H9 (cell line): ENCODE results near the gene SCN11A. TPM values are rescaled to one million over a fixed set of nuclear protein-coding genes. Genes with fewer than 3 reads are reported as not detected.

ENCODE experiments used
- DNase-seq: peaks from one replicate; pipeline ENCODE4 v3.0.0-alpha.2; 2017
- H2AFZ ChIP-seq: one replicate; pipeline ENCODE4 v1.6.1; 2013; ENCODE audit warnings: mild to moderate bottlenecking, low read length, control low read depth, moderate library complexity
- H2AK5ac ChIP-seq: 2 replicates; pipeline ENCODE4 v1.6.1; 2013; ENCODE audit warnings: low read length, control low read depth, mixed read lengths; ENCODE audit not compliant: insufficient read length
- H2BK120ac ChIP-seq: one replicate; pipeline ENCODE4 v1.6.1; 2013; ENCODE audit warnings: low read depth, mild to moderate bottlenecking, low read length, control low read depth, inconsistent platforms; ENCODE audit not compliant: poor library complexity, severe bottlenecking
- H2BK12ac ChIP-seq: 2 replicates; pipeline ENCODE4 v1.6.1; 2013; ENCODE audit warnings: low read length, control low read depth, mixed read lengths, low read depth; ENCODE audit not compliant: insufficient read length
- H2BK15ac ChIP-seq: 2 replicates; pipeline ENCODE4 v1.6.1; 2013; ENCODE audit warnings: low read depth, low read length, control low read depth
- H2BK20ac ChIP-seq: one replicate; pipeline ENCODE4 v1.6.1; 2013; ENCODE audit warnings: low read depth, mild to moderate bottlenecking, low read length, control low read depth, inconsistent platforms; ENCODE audit not compliant: poor library complexity, severe bottlenecking
- H2BK5ac ChIP-seq: 2 replicates; pipeline ENCODE4 v1.6.1; 2013; ENCODE audit warnings: low read length, control low read depth, mixed read lengths; ENCODE audit not compliant: insufficient read length
- H3K14ac ChIP-seq: 2 replicates; pipeline ENCODE4 v1.6.1; 2013; ENCODE audit warnings: low read length, control low read depth; ENCODE audit not compliant: insufficient read depth
- H3K18ac ChIP-seq: 2 replicates; pipeline ENCODE4 v1.6.1; 2013; ENCODE audit warnings: low read depth, mild to moderate bottlenecking, mixed read lengths, low read length, control low read depth; ENCODE audit not compliant: insufficient read length
- H3K23ac ChIP-seq: 2 replicates; pipeline ENCODE4 v1.6.1; 2013; ENCODE audit warnings: low read length, control low read depth, mixed read lengths, low read depth; ENCODE audit not compliant: insufficient read length
- H3K23me2 ChIP-seq: 2 replicates; pipeline ENCODE4 v1.6.1; 2013; ENCODE audit warnings: low read depth, mild to moderate bottlenecking, mixed read lengths, low read length, control low read depth; ENCODE audit not compliant: insufficient read length, poor library complexity, severe bottlenecking
- H3K27ac ChIP-seq: 2 replicates; pipeline ENCODE4 v1.5.1; 2013; ENCODE audit warnings: low read length, control low read depth, mixed read lengths, low read depth; ENCODE audit not compliant: insufficient read length
- H3K27me3 ChIP-seq: 2 replicates; pipeline ENCODE4 v1.6.1; 2013; ENCODE audit warnings: low read length, control low read depth, inconsistent platforms; ENCODE audit not compliant: insufficient read depth
- H3K4ac ChIP-seq: 2 replicates; pipeline ENCODE4 v1.6.1; 2013; ENCODE audit warnings: low read depth, mild to moderate bottlenecking, control low read depth, inconsistent platforms, low read length, moderate library complexity
- H3K4me1 ChIP-seq: 2 replicates; pipeline ENCODE4 v1.6.1; 2013; ENCODE audit warnings: low read length, control low read depth, inconsistent platforms; ENCODE audit not compliant: insufficient read depth
- H3K4me2 ChIP-seq: 2 replicates; pipeline ENCODE4 v1.6.1; 2013; ENCODE audit warnings: low read length, control low read depth, mixed read lengths; ENCODE audit not compliant: insufficient read length, insufficient read depth
- H3K56ac ChIP-seq: 2 replicates; pipeline ENCODE4 v1.6.1; 2013; ENCODE audit warnings: low read depth, mild to moderate bottlenecking, mixed read lengths, low read length, control low read depth; ENCODE audit not compliant: insufficient read length
- H3K79me1 ChIP-seq: 2 replicates; pipeline ENCODE4 v1.6.1; 2013; ENCODE audit warnings: low read depth, mild to moderate bottlenecking, moderate library complexity, low read length, control low read depth, inconsistent platforms; ENCODE audit not compliant: insufficient read depth, poor library complexity, severe bottlenecking
- H3K79me2 ChIP-seq: 2 replicates; pipeline ENCODE4 v1.6.1; 2013; ENCODE audit warnings: low read length, control low read depth, inconsistent platforms; ENCODE audit not compliant: insufficient read depth
- H3K9ac ChIP-seq: 2 replicates; pipeline ENCODE4 v1.6.1; 2013; ENCODE audit warnings: low read length, control low read depth, mixed read lengths; ENCODE audit not compliant: insufficient read length; ENCODE audit errors: extremely low read depth
- H3K9me3 ChIP-seq: one replicate; pipeline ENCODE4 v1.6.1; 2013; ENCODE audit warnings: low read depth, low read length, inconsistent platforms; ENCODE audit not compliant: control insufficient read depth
- H3T11ph ChIP-seq: one replicate; pipeline ENCODE4 v1.6.1; 2013; ENCODE audit warnings: mild to moderate bottlenecking, low read length, control low read depth, inconsistent platforms
- H4K20me1 ChIP-seq: one replicate; pipeline ENCODE4 v1.6.1; 2013; ENCODE audit not compliant: control insufficient read depth, insufficient read length, insufficient read depth
- H4K5ac ChIP-seq: 2 replicates; pipeline ENCODE4 v1.6.1; 2013; ENCODE audit warnings: low read depth, mild to moderate bottlenecking, mixed read lengths, low read length, control low read depth; ENCODE audit not compliant: insufficient read length
- H4K8ac ChIP-seq: replicated peaks from 2 replicates; pipeline ENCODE4 v1.6.1; 2013; ENCODE audit warnings: low read length, control low read depth, mixed read lengths, low read depth; ENCODE audit not compliant: insufficient read length
- H4K91ac ChIP-seq: 2 replicates; pipeline ENCODE4 v1.6.1; 2013; ENCODE audit warnings: low read depth, mild to moderate bottlenecking, moderate library complexity, mixed read lengths, low read length, control low read depth; ENCODE audit not compliant: insufficient read length
- H3K27ac Mint-ChIP-seq, 3 experiments: 2 replicates in 2 of 3; 3 replicates in 1 of 3; pipeline ENCODE4 v1.8.0; 2020 to 2021; ENCODE audit warnings: mixed read lengths in 3 of 3, mild to moderate bottlenecking in 1 of 3, moderate library complexity in 1 of 3
- H3K27me3 Mint-ChIP-seq: 2 replicates; pipeline ENCODE4 v1.8.0; 2021; ENCODE audit warnings: low read depth, mild to moderate bottlenecking, moderate library complexity, mixed read lengths
- H3K36me3 Mint-ChIP-seq, 3 experiments: 2 replicates in 2 of 3; 3 replicates in 1 of 3; pipeline ENCODE4 v1.8.0; 2020 to 2021; ENCODE audit warnings: low read depth in 3 of 3, mixed read lengths in 3 of 3; ENCODE audit not compliant: insufficient read depth in 1 of 3
- H3K4me1 Mint-ChIP-seq, 2 experiments: 2 replicates each; pipeline ENCODE4 v1.8.0; 2020; ENCODE audit warnings: mixed read lengths in 2 of 2
- H3K4me3 Mint-ChIP-seq, 2 experiments: 2 replicates in 1 of 2; 3 replicates in 1 of 2; pipeline ENCODE4 v1.8.0; 2020 to 2021; ENCODE audit warnings: mild to moderate bottlenecking in 2 of 2, mixed read lengths in 2 of 2, moderate library complexity in 1 of 2
- H3K9me3 Mint-ChIP-seq, 2 experiments: 2 replicates in 1 of 2; 3 replicates in 1 of 2; pipeline ENCODE4 v1.8.0; 2020; ENCODE audit warnings: mild to moderate bottlenecking in 2 of 2, mixed read lengths in 2 of 2, moderate library complexity in 1 of 2
- WGBS: extraction: QIAGEN DNeasy Blood & Tissue Kit; methylation state at CpG from one replicate; pipeline ENCODE4 v1.1.7; 2013; ENCODE audit warnings: missing lambda C conversion rate, low lambda C conversion rate, mixed read lengths; ENCODE audit not compliant: insufficient read length; ENCODE audit errors: extremely low coverage; 5-methylcytosine and 5-hydroxymethylcytosine counted together
- long read RNA-seq: library from polyadenylated mRNA; unstranded; transcript quantifications from one replicate; pipeline ENCODE4 v2.0.0, GENCODE V29; 2020
- total RNA-seq: library from RNA; stranded (reverse); gene quantifications from 2 replicates; pipeline ENCODE4 v1.2.1, GENCODE V29; 2021
- TF ChIP-seq, protein P1 (sequence below): fragments of 200-600 bp; sonication (generic); conservative IDR thresholded peaks from 3 replicates; pipeline ENCODE4 v1.8.0; 2021; ENCODE audit warnings: antibody characterized with exemption, mild to moderate bottlenecking

The SCN11A gene
- 0.17 and 0.20 TPM in 2 replicates for total RNA-seq
- long read RNA-seq = 0 reads

DNA sequence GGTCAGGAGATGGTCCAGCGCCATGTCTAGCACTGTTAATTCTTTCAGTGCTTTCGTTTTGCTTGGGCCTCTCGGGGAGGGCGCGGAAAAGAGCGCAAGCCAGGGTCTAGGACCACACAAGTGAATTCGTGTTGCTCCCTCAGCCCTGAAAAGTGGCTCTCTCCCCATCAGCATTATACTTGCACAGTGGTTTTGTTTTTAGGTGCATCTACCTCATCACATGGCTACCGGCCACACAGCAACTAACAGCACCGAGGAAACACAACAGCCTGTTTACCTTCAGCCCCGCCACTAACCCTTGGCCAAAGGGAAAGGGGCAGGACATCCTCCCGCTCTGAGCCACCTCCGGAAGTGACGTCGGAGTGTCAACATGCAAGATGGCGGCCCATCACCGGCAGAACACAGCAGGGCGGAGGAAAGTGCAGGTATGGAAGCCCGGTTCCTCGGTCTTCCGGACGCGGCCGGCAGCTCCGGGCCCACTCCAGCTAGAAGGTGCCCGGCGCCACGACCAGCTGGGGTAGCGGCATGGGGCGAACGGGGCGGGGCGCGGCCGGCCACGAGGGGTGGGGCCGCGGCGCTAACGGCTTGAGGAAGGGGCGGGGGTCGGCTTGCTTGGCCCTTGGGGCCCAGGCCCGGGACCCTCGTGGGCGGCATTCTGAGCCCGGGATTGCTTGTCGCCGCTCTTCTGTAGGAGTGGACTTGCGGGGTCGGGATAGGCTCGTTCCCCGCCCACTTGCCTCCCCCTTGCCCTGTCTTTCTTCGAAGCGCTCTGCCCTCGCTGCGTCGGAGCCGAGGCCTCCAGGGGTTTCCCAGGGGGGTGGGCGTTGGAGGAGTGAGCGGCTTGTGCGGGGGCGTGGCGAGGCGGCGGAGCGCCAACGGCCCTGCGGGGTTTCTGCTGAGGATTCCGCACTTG, at the start of gene SCN11A, which contains the start of gene WDR48:
TSS of gene SCN11A (minus strand) at position 296 of the 913 bp plus-strand sequence. CDS start 101,582 bp downstream, outside the sequence.
TSS of gene WDR48 (plus strand) at position 368 of the 913 bp plus-strand sequence. CDS start at position 378, 10 bp downstream.
- TF ChIP-seq, protein P1, sequence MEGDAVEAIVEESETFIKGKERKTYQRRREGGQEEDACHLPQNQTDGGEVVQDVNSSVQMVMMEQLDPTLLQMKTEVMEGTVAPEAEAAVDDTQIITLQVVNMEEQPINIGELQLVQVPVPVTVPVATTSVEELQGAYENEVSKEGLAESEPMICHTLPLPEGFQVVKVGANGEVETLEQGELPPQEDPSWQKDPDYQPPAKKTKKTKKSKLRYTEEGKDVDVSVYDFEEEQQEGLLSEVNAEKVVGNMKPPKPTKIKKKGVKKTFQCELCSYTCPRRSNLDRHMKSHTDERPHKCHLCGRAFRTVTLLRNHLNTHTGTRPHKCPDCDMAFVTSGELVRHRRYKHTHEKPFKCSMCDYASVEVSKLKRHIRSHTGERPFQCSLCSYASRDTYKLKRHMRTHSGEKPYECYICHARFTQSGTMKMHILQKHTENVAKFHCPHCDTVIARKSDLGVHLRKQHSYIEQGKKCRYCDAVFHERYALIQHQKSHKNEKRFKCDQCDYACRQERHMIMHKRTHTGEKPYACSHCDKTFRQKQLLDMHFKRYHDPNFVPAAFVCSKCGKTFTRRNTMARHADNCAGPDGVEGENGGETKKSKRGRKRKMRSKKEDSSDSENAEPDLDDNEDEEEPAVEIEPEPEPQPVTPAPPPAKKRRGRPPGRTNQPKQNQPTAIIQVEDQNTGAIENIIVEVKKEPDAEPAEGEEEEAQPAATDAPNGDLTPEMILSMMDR = no peak
- Histone ChIP-seq H3T11ph (no peak within 1 kb of the TSS), H3K23me2 (no peaks in the 10 kb centered on the region), H2BK15ac (no peak within 1 kb of the TSS), H4K5ac (peak within 1 kb of the TSS; percentile 77), H3K9ac (peak within 1 kb of the TSS; percentile 89), H3K79me2 (peaks cover 8% of the 10 kb centered on the region; the same call in 1 of the 2 replicates), H3K56ac (no peak within 1 kb of the TSS), H4K91ac (no peak within 1 kb of the TSS), H3K9me3 (no peaks in the 10 kb centered on the region), H2BK20ac (no peak within 1 kb of the TSS), H3K27ac (peak within 1 kb of the TSS; percentile 54), H3K23ac (no peak within 1 kb of the TSS), H2BK12ac (no peak within 1 kb of the TSS), H3K4me2 (peak within 1 kb of the TSS; percentile 83), H3K4me1 (no peaks in the 10 kb centered on the region), H3K4ac (no peak within 1 kb of the TSS; the same call in 1 of the 2 replicates), H2AFZ (no peak within 1 kb of the TSS), H4K20me1 (no peaks in the 10 kb centered on the region), H3K18ac (peak within 1 kb of the TSS; percentile 84), H2BK5ac (peak within 1 kb of the TSS; percentile 66), H3K27me3 (no peaks in the 10 kb centered on the region), H4K8ac (peak within 1 kb of the TSS; percentile 53), H3K14ac (peak within 1 kb of the TSS; percentile 71; the same call in 1 of the 2 replicates), H3K79me1 (no peaks in the 10 kb centered on the region), H2AK5ac (no peak within 1 kb of the TSS), H2BK120ac (no peak within 1 kb of the TSS)
- Mint-ChIP-seq H3K27me3 (peaks cover 7% of the 10 kb centered on the region; the same call in 1 of the 2 replicates), H3K27ac (peak within 1 kb of the TSS; percentile 96 to 99 (median 98)), H3K9me3 (no peaks in the 10 kb centered on the region), H3K36me3 (no peaks in the 10 kb centered on the region), H3K4me3 (peak within 1 kb of the TSS; percentile 90 to 93), H3K4me1 (peaks cover 13 to 17% of the 10 kb centered on the region in 2 experiments)
- WGBS = no CpG with 5 or more reads among the region's 68 CpGs
- peak; percentile 96 for DNase-seq
